Adrenal gland (tissue), 12 donors: ENCODE data around the gene RAD51B. TPM values are rescaled to one million over a fixed set of nuclear protein-coding genes. Genes with fewer than 3 reads are reported as not detected.

Experiments
- DNase-seq, 7 donors: peaks; one replicate each; pipeline ENCODE4 v3.0.0-alpha.2; 2019 to 2020
- H3K27ac ChIP-seq, 5 donors: fragments of 200-600 bp; sonication (generic) in 4 of 5; 1 replicate in 3 of 5; 2 replicates in 2 of 5; pipeline versions ENCODE4 v1.5.1 to v1.8.0; 2016 to 2020; ENCODE audit warnings: mild to moderate bottlenecking in 1 of 5
- H3K27me3 ChIP-seq: fragments of 200-600 bp; 2 replicates; pipeline ENCODE4 v1.8.0; 2021
- H3K36me3 ChIP-seq, 2 donors: fragments of 200-600 bp; replicated peaks in 1 of 2; 1 replicate in 1 of 2; 2 replicates in 1 of 2; pipeline versions ENCODE4 v1.5.1 to v1.8.0; 2018 to 2022
- H3K4me1 ChIP-seq, 2 donors: fragments of 200-600 bp; replicated peaks in 1 of 2; 1 replicate in 1 of 2; 2 replicates in 1 of 2; pipeline versions ENCODE4 v1.5.1 to v1.8.0; 2018 to 2021
- H3K4me3 ChIP-seq, 4 donors: fragments of 200-600 bp; sonication (generic) in 3 of 4; one replicate each; pipeline ENCODE4 v1.5.1; 2016 to 2018
- H3K9me3 ChIP-seq, 3 donors: fragments of 200-600 bp; sonication (generic) in 1 of 3; replicated peaks in 1 of 3; 1 replicate in 2 of 3; 2 replicates in 1 of 3; pipeline versions ENCODE4 v1.5.1 to v1.8.0; 2016 to 2021
- POLR2A ChIP-seq, 2 donors: fragments of 450-650 bp; IDR thresholded peaks; one replicate each; pipeline ENCODE4 v1.6.1; 2017; ENCODE audit warnings: antibody characterized with exemption in 2 of 2, mild to moderate bottlenecking in 2 of 2, moderate library complexity in 1 of 2
- WGBS, 4 donors: extraction: QIAGEN DNeasy Blood & Tissue Kit in 2 of 4; methylation state at CpG; one replicate each; pipeline versions ENCODE4 v1.1.5 to v1.1.7; 2013 to 2017; 5-methylcytosine and 5-hydroxymethylcytosine counted together
- intact Hi-C, 2 donors: fragments of 100-400 bp; cut with DNase I; formaldehyde crosslinking; loops; one replicate each; pipeline versions ENCODE4 v1.14.1 to v1.15.0; 2022 to 2023
- polyA plus RNA-seq, 3 donors: library from polyadenylated mRNA; stranded (reverse); fragments of 200-250 nt in 2 of 3; fragments of 350-450 nt in 1 of 3; fragmentation: Illumina TruSeq in 1 of 3; extraction: RNeasy Lipid Tissue Mini Kit (QIAGEN cat#74804) in 1 of 3; gene quantifications; one replicate each; pipeline ENCODE4 v1.2.3, GENCODE V29; 2013 to 2014
- total RNA-seq, 9 donors: library from RNA; depleted of rRNA in 4 of 9; stranded (reverse); fragments of >200 nt in 4 of 9; fragments of 120-200 nt in 1 of 9; fragmentation: NEBNext Ultra II Directional in 1 of 9; extraction: Animal tissue kit (Norgen Biotek cat#: 25700) in 1 of 9; gene quantifications; one replicate each; pipeline versions ENCODE4 v1.1.0 to v1.2.4, GENCODE V29; 2013 to 2023
- TF ChIP-seq, protein P1 (sequence below), 6 experiments: fragments of 450-650 bp in 4 of 6; fragments of 200-600 bp in 2 of 6; sonication (generic) in 1 of 6; IDR thresholded peaks; 1 replicate in 5 of 6; 2 replicates in 1 of 6; pipeline versions ENCODE4 v1.5.1 to v1.8.0; 2016 to 2021; ENCODE audit warnings: antibody characterized with exemption in 6 of 6, mild to moderate bottlenecking in 2 of 6, moderate library complexity in 1 of 6
- donor health status: healthy with polysubstance abuse.
- donor health status: Bipolar disorder and iron deficiency.
- donor health status: DM: yes; HTN: yes; CAD: no.
- donor health status: DM: no; HTN: no; CAD: no.
- donor health status: DM: no; HTN: no; CAD: no.
- donor health status: DM: yes; HTN: yes; CAD: no.

RAD51B gene
- total and polyA plus RNA-seq, 12 donors: 2.3 to 24.6 (median 12.4) TPM

DNA sequence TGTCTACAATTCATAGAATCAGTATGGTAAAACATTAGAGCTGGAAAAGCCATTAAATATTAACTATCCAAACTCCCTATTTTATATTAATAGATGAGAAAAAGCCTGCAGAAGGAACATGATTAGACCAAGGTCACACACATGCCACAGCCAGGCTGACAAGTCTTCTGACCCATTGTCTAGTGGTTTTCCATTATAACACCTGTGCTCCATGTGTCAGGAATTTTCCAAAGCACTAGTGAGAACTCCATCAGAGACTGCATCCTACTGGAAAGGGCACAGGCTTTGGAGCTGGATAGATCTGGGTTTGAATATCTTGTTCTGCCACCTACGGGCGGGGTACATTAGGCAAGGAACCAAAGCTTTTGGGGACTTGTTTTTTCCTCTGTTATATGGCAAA is 325.5 kb downstream of the RAD51B start:
- Histone ChIP-seq H3K27me3 (no peaks in the 10 kb centered on the region), H3K4me1 (peaks cover 27 to 54% of the 10 kb centered on the region in 2 donors), H3K36me3 (no peaks in the 10 kb centered on the region), H3K4me3 (no peak overlapping the region), H3K27ac (peak overlapping the region in 3 of 5 donors; percentile 50 to 84 (median 81)), H3K9me3 (no peaks in the 10 kb centered on the region)
- no peak for TF ChIP-seq POLR2A (IDR thresholded peaks at IDR 0.05)
- TF ChIP-seq, protein P1, sequence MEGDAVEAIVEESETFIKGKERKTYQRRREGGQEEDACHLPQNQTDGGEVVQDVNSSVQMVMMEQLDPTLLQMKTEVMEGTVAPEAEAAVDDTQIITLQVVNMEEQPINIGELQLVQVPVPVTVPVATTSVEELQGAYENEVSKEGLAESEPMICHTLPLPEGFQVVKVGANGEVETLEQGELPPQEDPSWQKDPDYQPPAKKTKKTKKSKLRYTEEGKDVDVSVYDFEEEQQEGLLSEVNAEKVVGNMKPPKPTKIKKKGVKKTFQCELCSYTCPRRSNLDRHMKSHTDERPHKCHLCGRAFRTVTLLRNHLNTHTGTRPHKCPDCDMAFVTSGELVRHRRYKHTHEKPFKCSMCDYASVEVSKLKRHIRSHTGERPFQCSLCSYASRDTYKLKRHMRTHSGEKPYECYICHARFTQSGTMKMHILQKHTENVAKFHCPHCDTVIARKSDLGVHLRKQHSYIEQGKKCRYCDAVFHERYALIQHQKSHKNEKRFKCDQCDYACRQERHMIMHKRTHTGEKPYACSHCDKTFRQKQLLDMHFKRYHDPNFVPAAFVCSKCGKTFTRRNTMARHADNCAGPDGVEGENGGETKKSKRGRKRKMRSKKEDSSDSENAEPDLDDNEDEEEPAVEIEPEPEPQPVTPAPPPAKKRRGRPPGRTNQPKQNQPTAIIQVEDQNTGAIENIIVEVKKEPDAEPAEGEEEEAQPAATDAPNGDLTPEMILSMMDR (IDR thresholded peaks at IDR 0.05): no peak
- intact Hi-C loops: loop anchor here in 1 of 2 donors (10.0 kb wide), 1 partner anchor 100 kb away; no protein-coding TSS in a partner anchor
- DNase-seq: no peak
- 94 to 100% (median 96%) methylated on average over 2 of the region's 2 CpGs for WGBS, 4 donors

DNA sequence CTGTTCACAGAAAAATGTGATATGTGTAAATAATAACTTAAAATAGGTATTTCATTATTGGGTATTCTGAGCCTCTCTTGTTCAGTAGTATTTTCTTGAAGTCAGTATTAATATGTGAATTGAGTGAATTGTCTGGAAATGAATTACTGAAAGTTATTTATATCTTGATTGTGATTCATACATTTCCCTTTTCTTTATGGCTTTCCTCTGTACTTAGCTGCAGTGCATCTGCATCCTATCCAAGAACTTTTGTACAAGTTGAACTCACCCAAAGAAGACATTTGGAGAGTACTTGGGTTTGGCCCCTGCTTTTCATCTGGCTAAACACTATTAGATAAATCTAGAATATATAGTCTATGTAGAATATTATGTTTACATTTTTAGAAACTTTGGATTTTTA is 326.0 kb downstream of the RAD51B start:
- intact Hi-C loops: loop anchor here in 1 of 2 donors (10.0 kb wide), 1 partner anchor 99 kb away; no protein-coding TSS in a partner anchor
- no peaks in the 10 kb centered on the region for H3K9me3 ChIP-seq
- peaks cover 22 to 49% of the 10 kb centered on the region in 2 donors for H3K4me1 ChIP-seq
- H3K27me3 ChIP-seq: no peaks in the 10 kb centered on the region
- H3K4me3 ChIP-seq: no peak overlapping the region
- no peak for DNase-seq
- H3K27ac ChIP-seq: no peak overlapping the region
- H3K36me3 ChIP-seq: no peaks in the 10 kb centered on the region
- no peak for TF ChIP-seq POLR2A (IDR thresholded peaks at IDR 0.05)
- TF ChIP-seq, protein P1 (IDR thresholded peaks at IDR 0.05): no peak

DNA sequence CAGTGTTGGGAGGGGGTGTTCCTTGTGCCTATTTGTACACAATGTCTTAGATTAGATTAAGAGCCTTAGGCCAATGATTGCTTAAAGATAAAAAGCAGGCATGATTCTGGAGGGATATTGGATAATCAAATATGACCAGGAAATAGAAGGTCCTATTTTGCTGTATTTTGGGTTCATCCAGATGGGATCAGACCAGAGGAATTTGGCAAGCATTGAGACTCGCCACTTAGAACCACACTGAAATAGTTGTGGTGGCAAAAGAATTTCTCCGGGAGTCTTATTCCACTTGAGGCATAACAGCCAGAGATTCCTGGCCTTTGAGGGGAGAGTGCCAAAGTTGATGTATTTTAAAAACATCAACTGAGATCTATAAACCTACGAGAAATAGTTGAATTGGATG is 327.2 kb downstream of the RAD51B start:
- no peaks in the 10 kb centered on the region for H3K36me3 ChIP-seq
- H3K4me3 ChIP-seq: no peak overlapping the region
- DNase-seq: no peak
- H3K4me1 ChIP-seq: peaks cover 20 to 36% of the 10 kb centered on the region in 2 donors
- H3K9me3 ChIP-seq: no peaks in the 10 kb centered on the region
- TF ChIP-seq, protein P1 (IDR thresholded peaks at IDR 0.05): no peak
- TF ChIP-seq POLR2A (IDR thresholded peaks at IDR 0.05): no peak
- H3K27me3 ChIP-seq: no peaks in the 10 kb centered on the region
- 82 to 92% (median 83%) methylated on average over 3 of the region's 3 CpGs for WGBS, 4 donors
- H3K27ac ChIP-seq: no peak overlapping the region
- intact Hi-C loops: loop anchor here in 1 of 2 donors (10.0 kb wide), 1 partner anchor 98 kb away; no protein-coding TSS in a partner anchor

DNA sequence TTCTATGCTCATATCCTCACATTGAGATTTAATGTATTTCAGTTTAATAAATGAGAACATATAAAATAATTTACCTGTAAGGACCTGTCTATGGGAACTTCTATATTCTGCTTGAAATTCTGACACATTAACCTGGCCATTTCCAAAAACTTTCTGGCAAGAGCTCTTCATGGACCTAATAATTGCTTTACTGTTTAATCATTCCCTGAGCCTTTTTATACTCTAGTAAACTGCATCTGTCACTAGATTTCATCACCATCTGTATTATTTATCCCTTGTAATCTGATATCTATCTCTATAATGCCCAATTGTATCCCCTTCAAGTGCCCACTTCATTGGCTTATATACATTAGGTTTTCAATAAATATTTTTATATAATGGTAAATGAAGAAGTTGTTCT is 327.7 kb downstream of the RAD51B start:
- Histone ChIP-seq H3K27me3 (no peaks in the 10 kb centered on the region), H3K4me3 (no peak overlapping the region), H3K9me3 (no peaks in the 10 kb centered on the region), H3K36me3 (no peaks in the 10 kb centered on the region), H3K4me1 (peaks cover 20 to 32% of the 10 kb centered on the region in 2 donors), H3K27ac (no peak overlapping the region)
- intact Hi-C loops: loop anchor here in 1 of 2 donors (10.0 kb wide), 1 partner anchor 97 kb away; no protein-coding TSS in a partner anchor
- DNase-seq: no peak
- TF ChIP-seq, protein P1 (IDR thresholded peaks at IDR 0.05): no peak
- no peak for TF ChIP-seq POLR2A (IDR thresholded peaks at IDR 0.05)
